Hematopoietic multipotent progenitor cell (in vitro differentiated cells): ENCODE data around the gene SLC22A3. TPM values are rescaled to one million over a fixed set of nuclear protein-coding genes. Genes with fewer than 3 reads are reported as not detected.

Experiments used
- DNase-seq, 3 donors: peaks; one replicate each; pipeline ENCODE4 v3.0.0-alpha.2; 2011 to 2015; ENCODE audit warnings: low read depth in 2 of 3, low spot score in 2 of 3
- total RNA-seq: library from RNA; depleted of rRNA; stranded (reverse); fragments of >200 nt; gene quantifications from one replicate; pipeline ENCODE4 v1.2.3, GENCODE V29; 2012

Gene SLC22A3
- total RNA-seq, 1 donor = under 0.01 TPM

DNA sequence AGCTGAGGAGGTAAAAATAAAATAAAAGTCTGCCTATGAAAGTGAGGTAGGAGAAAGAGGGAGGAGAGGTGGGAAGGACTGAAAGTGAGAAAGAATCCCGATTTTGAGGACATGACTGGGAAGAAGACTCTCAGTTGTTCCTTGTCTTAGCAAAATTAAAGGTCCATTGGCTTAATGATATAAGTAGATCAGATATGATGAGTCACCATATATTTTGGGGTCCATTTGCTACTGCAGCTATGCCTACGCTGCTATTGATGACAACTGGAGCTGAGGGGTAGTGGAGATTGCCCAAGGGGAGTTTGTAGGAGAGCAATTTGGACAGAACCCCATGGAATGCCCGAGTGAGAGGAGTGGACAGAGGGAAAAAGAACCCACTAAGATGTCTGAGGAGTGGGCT, 15.1 kb upstream of the SLC22A3 start:
- DNase-seq = no peak

GRCh38 chr6:160333841-160334240, 14.3 kb upstream of the SLC22A3 start:
- no peak for DNase-seq

- DNase-seq = no peak
Measured at GRCh38 chr6:160336200-160336599, 12.0 kb upstream of the SLC22A3 start.

GRCh38 chr6:160337301-160337700, 10.9 kb upstream of the SLC22A3 start:
- no peak for DNase-seq

DNA sequence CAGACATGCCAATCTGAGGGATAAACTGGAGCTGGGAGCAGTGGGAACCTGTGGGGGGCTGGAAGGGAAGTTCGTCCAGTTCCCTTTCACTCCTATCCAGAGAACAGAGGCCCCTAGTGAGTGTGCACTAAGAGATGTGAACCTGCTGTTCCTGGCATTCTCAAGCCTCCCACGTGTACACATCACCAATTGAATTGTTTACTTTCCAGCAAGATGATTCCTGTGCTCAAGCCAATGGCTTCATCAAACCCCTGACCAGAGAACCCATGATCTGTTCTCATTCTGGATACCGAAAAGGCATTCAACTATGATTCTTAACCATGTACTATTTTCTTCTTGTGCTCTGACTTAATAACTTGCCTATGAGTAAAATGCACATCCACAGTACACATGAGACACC, 10.2 kb upstream of the SLC22A3 start:
- no peak for DNase-seq

- DNase-seq = no peak
Measured at GRCh38 chr6:160343144-160343543, 5.0 kb upstream of the SLC22A3 start.

DNA sequence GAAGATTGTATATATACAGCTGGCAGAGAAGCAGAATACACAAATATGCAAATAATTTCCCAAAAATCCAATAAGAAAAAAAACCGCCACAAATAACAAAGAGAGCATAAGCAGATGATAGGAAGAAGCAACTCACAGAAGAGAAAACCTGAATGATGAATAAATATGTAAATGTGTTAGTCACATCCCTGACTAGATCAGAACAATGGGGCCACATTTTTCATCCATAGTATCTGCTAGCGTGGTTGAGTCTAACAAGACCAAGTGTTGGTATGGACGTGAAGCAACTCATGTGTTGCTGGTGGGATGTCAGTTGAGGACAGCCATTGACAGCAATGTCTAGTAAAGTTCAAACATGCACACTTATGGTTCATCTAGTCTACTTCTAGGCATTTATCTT, 3.9 kb upstream of the SLC22A3 start:
- DNase-seq = no peak

GRCh38 chr6:160347259-160348222, 637 bp upstream of the SLC22A3 start:
- no peak for DNase-seq

DNA sequence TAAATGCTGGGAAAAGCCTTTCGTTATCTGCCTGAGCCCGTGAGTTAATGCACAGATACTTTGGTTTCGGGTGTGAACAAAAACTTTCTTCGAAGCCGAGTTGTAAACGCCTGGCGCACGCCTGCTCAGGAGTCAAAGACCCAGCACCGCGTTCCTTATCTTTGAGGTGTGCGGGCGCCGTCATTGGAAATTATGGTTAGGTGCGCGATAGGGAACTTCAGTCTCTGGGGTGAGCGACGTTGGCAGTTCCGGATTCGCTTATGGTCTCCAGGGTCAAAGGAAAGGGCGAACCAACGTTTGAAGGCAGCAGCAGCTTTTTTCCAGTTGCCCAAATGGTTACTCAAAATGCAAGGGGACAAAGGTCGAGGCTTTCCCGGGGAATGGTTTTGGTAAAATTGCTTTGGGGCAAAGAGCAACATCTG, 853 bp downstream of the SLC22A3 start:
- DNase-seq = peak in 1 of 3 donors; percentile 4

DNA sequence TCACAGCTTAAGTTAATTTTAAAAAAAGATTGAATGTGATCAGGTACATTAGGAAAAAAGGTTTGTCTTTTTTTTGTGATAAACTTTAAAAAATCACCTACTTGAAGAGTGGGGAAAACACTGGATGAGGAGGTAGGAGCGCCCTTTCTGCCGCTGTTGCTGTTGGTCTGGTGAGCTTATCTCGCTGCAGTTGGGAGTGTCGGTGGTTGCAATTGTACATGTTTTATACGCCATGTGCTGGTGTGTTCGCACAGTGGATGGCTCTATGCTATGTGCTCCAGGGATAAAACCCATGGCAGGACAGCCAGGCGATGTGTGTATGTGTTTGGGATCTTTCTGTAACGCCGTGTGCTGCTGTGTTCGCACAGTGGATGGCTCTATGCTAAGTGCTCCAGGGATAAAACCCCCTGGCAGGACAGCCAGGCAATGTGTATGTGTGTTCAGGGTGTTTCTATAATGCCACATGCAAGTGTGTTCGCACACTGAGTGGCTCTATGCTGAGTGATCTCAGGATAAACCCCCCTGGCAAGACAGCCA, 1.7 kb downstream of the SLC22A3 start:
- DNase-seq = no peak

DNA sequence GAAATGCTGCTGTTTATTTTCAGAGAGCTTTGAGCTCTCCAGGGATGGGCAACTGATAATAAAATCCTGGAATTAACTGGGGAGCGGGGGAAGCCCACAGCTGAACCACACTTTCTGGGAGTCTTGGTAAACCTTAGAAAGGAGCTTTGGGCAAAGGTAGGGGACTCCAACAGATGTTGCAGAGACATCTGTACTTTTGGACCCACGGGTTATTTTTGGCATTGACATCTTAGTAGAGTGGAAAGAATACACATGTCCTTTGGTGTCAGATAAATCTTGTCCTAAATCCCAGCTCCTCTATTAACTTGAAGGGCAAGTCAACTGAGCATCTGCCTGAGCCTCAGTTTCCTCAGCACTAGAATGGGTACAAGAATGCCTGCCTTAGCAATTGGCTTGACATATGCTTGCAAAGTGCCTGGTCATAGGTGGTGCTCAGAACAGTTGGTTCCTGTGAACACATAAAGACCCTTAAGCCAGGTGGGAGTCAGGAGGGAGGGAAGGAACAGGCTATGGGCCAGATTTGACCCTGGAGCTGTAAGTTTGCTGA, 5.8 kb downstream of the SLC22A3 start:
- no peak for DNase-seq

- no peak for DNase-seq
Measured at GRCh38 chr6:160355001-160355400, 6.8 kb downstream of the SLC22A3 start.

DNA sequence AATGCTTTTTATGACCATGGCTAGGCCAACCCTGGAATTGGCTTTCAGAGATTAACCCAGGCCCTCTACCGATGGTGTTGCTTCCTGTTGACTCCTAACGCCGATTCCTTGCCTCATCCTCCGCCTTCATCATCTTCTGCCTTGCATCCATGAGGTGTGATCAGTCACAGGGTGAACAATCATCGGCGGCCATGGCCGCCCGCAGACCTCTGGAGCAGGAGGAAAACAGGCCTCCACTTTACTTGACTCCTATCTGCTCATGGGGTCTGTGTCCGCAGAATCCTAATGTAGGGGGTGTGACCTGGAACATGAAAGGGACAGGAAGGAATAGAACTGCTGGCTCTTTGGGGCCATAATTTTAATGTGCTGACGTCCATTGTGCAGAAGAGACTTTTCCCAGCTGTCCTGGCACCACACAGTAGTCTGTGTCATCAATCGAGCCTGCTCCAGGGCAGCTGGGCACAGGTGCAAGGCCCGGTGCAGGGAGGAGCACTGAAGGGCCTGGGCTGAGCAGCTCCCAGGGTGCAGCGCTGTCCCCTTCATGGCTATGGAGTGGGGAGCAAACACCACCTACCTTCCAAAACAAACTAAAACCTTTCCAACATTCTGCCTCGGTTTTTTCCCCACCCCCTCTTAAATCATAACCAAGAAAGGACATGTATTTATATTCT, 8.0 kb downstream of the SLC22A3 start:
- no peak for DNase-seq

- no peak for DNase-seq
Measured at GRCh38 chr6:160357088-160357487, 8.9 kb downstream of the SLC22A3 start.

GRCh38 chr6:160358225-160359119, 10.3 kb downstream of the SLC22A3 start:
- DNase-seq = no peak

DNA sequence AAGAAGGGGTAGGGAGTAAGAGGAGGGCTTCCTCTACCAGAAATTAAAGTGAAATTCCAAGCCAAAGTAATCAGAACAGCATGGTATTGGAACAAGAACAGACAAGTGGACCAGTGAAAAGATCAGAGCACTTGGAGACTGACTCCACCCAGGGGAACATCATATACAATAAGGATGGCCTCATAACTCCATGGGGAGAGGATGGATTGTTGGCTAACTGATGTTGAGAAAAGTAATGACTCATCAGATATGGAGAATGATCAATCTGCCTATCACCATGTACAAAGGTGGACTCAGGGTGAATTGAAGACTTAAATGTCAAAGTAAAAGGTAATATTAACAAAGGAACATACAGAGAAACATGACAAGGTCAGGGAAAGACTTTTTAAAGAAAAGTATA, 12.8 kb downstream of the SLC22A3 start:
- DNase-seq = no peak

GRCh38 chr6:160362556-160362955, 14.4 kb downstream of the SLC22A3 start:
- DNase-seq = no peak

- no peak for DNase-seq
Measured at GRCh38 chr6:160363016-160363996, 15.1 kb downstream of the SLC22A3 start.

GRCh38 chr6:160365117-160365516, 16.9 kb downstream of the SLC22A3 start:
- no peak for DNase-seq
